ENCODE measurements around the gene ZFYVE19. TPM values are rescaled to one million over a fixed set of nuclear protein-coding genes. Genes with fewer than 3 reads are reported as not detected.

Gene ZFYVE19
- total RNA-seq, 1 donor from 2014 or later = 25.2 TPM

DNA sequence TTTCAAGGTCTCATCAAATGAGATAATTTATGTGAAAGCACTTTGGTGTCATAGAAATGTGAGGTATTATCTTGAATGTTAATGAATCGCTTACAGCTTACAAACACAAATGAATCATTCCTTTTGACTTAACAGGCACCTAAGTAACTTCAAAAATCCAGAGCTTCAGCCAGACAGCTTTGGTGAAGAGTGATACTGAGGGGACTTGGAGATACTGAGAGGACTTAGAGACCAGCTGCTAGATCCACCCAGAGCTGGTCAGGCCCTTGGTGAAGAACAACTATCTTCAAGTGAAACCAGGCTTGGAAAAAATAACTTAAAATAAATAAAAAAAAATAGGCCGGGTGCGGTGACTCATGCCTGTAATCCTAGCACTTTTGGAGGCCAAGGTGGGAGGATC, 16.2 kb upstream of the ZFYVE19 start:
- ATAC-seq (ENCODE audit: low read depth) (no peak), DNase-seq (no peak)
- Mint-ChIP-seq H3K9me3 (no peaks in the 10 kb centered on the region), H3K27me3 (no peaks in the 10 kb centered on the region), H3K27ac (no peak overlapping the region), H3K4me1 (peaks cover 11% of the 10 kb centered on the region), H3K4me3 (no peak overlapping the region), H3K36me3 (ENCODE audit: low read depth) (peaks cover 19% of the 10 kb centered on the region)
- TF ChIP-seq, protein P1, sequence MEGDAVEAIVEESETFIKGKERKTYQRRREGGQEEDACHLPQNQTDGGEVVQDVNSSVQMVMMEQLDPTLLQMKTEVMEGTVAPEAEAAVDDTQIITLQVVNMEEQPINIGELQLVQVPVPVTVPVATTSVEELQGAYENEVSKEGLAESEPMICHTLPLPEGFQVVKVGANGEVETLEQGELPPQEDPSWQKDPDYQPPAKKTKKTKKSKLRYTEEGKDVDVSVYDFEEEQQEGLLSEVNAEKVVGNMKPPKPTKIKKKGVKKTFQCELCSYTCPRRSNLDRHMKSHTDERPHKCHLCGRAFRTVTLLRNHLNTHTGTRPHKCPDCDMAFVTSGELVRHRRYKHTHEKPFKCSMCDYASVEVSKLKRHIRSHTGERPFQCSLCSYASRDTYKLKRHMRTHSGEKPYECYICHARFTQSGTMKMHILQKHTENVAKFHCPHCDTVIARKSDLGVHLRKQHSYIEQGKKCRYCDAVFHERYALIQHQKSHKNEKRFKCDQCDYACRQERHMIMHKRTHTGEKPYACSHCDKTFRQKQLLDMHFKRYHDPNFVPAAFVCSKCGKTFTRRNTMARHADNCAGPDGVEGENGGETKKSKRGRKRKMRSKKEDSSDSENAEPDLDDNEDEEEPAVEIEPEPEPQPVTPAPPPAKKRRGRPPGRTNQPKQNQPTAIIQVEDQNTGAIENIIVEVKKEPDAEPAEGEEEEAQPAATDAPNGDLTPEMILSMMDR (IDR thresholded peaks at IDR 0.05) = no peak
- ChIA-PET CTCF (interaction anchor here (0.7 to 1.5 kb wide), 2 partner anchors 9 to 52 kb away, joined by 3 to 6 read pairs; no protein-coding TSS in a partner anchor), POLR2A (no interaction called here)
- intact Hi-C loops (cut with micrococcal nuclease) = no loop called here

DNA sequence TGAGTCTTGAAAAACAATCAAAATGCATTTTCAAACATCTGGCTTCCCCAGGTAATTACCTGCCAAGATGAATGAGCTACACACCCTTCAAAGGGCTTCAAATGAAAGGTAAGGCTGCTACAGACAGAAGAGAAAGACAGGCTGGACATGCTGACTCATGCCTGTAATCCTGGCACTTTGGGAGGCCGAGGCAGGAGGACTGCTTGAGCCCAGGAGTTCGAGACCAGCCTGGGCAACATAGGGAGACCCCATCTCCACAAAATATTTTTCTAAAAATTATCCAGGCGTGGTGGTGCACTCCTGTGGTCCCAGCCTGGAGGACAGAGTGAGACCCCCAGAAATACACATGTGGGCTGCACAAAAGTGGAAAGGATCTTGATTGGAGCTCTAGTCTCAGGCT, 14.5 kb upstream of the ZFYVE19 start:
- DNase-seq = no peak
- TF ChIP-seq, protein P1 (IDR thresholded peaks at IDR 0.05) = no peak
- Mint-ChIP-seq H3K4me1 (peaks cover 10% of the 10 kb centered on the region), H3K9me3 (no peaks in the 10 kb centered on the region), H3K4me3 (no peak overlapping the region), H3K27me3 (no peaks in the 10 kb centered on the region), H3K27ac (no peak overlapping the region), H3K36me3 (ENCODE audit: low read depth) (peaks cover 24% of the 10 kb centered on the region)
- CTCF ChIA-PET = no interaction called here
- intact Hi-C loops (cut with micrococcal nuclease) = no loop called here
- POLR2A ChIA-PET = interaction anchor here (0.7 kb wide), 1 partner anchor 22 kb away, joined by 7 read pairs; no protein-coding TSS in a partner anchor
- ATAC-seq (ENCODE audit: low read depth) = no peak

DNA sequence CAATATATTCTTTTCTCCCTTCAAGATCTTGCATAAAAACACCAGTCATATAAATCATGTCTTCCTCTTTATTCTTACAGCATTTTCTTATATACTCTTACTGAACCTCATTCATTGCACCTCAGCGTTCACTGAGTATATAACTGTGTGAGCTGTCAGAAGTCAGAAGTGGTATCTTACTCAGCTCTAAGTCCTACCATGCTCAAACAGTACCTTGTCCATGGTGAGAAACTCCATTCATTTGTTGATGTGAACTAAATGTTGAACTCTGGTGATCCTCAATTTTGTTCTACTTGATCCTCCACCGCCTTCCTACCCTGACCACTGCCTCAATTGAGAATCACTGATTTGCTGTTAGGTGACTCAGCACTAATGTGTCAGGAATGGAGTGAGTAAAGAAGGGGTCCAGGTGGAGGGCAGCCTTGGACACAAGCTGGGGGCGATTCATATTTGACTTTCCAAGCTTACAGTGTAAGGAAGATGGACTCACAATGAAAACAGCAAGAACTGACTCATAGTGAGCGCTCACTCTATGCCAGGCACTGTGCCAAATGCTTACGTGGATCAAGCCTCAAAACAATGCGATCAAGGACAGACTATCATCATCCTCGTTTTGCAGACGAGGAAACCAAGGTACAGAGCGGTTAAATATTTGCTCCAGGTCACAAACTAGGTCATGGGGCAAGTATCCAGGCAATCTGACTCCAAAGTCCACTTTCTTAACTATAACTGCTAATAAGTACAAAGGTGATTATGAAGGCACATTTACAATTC, 13.5 kb upstream of the ZFYVE19 start:
- H3K9me3 Mint-ChIP-seq = no peaks in the 10 kb centered on the region
- H3K27ac Mint-ChIP-seq = no peak overlapping the region
- no peak overlapping the region for H3K4me3 Mint-ChIP-seq
- intact Hi-C loops (cut with micrococcal nuclease) = no loop called here
- H3K4me1 Mint-ChIP-seq = peaks cover 6% of the 10 kb centered on the region
- DNase-seq (no peak), ATAC-seq (ENCODE audit: low read depth) (no peak)
- peaks cover 28% of the 10 kb centered on the region for H3K36me3 Mint-ChIP-seq (ENCODE audit: low read depth)
- no peaks in the 10 kb centered on the region for H3K27me3 Mint-ChIP-seq
- ChIA-PET POLR2A (no interaction called here), CTCF (interaction anchor here (0.5 kb wide), 1 partner anchor 134 kb away, joined by 3 read pairs; no protein-coding TSS in a partner anchor)
- TF ChIP-seq, protein P1 (IDR thresholded peaks at IDR 0.05) = no peak

DNA sequence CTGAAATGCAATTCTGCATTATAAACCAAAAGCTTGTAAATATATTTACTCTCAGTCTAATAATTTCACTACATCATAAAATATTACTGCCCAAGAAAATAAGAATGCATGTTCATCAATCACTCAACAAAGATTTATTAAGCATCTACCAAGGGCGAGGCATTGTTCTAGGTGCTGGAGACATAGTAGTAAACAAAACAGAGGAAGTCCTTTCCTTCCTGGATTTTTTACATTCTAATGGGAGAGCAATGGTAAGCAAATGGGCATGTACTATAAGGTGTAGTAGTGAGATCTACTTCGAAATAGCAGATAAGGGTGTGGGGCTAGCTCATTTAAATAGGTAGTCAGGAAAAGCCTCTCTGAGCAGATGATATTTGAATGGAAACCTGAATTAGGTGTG, 10.8 kb upstream of the ZFYVE19 start:
- peaks cover 7% of the 10 kb centered on the region for H3K4me1 Mint-ChIP-seq
- no peak overlapping the region for H3K27ac Mint-ChIP-seq

DNA sequence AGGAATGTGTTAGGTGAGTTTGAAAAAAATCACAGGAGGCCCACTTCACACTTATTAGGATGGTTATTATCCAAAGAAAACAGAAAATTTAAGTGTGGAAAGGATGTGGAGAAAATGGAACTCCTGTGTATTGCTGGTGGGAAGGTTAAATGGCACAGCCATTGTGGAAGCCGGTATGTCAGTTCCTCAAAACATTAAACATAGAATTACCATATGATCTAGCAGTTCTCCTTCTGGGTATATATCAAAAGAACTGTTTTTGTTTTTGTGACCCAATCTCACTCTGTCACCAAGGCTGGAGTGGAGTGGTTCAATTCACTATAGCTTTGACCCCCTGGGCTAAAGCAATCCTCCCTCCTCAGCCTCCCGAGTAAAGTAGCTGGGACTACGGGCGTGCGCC, 10.4 kb upstream of the ZFYVE19 start:
- Mint-ChIP-seq H3K27ac (no peak overlapping the region), H3K27me3 (no peaks in the 10 kb centered on the region), H3K36me3 (ENCODE audit: low read depth) (peaks cover 41% of the 10 kb centered on the region), H3K4me3 (no peak overlapping the region), H3K4me1 (peaks cover 7% of the 10 kb centered on the region), H3K9me3 (no peaks in the 10 kb centered on the region)
- ATAC-seq (ENCODE audit: low read depth) = no peak
- ChIA-PET POLR2A (interaction anchor here (0.6 kb wide), 2 partner anchors 101 to 520 kb away, joined by 3 to 4 read pairs; no protein-coding TSS in a partner anchor), CTCF (no interaction called here)
- TF ChIP-seq, protein P1 (IDR thresholded peaks at IDR 0.05) = no peak
- intact Hi-C loops (cut with micrococcal nuclease) = no loop called here
- DNase-seq = no peak

More for the DNA sequence above, 10.8 kb upstream of the ZFYVE19 start:
- H3K9me3 Mint-ChIP-seq = no peaks in the 10 kb centered on the region
- DNase-seq = no peak
- TF ChIP-seq, protein P1 (IDR thresholded peaks at IDR 0.05) = no peak
- H3K4me3 Mint-ChIP-seq = no peak overlapping the region
- peaks cover 38% of the 10 kb centered on the region for H3K36me3 Mint-ChIP-seq (ENCODE audit: low read depth)
- POLR2A ChIA-PET = interaction anchor here (0.6 kb wide), 1 partner anchor 521 kb away, joined by 4 read pairs; no protein-coding TSS in a partner anchor
- CTCF ChIA-PET = no interaction called here
- no peak for ATAC-seq (ENCODE audit: low read depth)
- no peaks in the 10 kb centered on the region for H3K27me3 Mint-ChIP-seq
- intact Hi-C loops (cut with micrococcal nuclease) = no loop called here
